RPMI7951 (cell line): Measurements from ENCODE around the gene GLRX. TPM values are rescaled to one million over a fixed set of nuclear protein-coding genes. Genes with fewer than 3 reads are reported as not detected.
A peak's percentile ranks its signal among the peaks of the same experiment; 100 is the strongest.
"Not testable (repeated sequence)": the region's sequence is repeated elsewhere in the genome, so short reads cannot be mapped to it uniquely, and the experiment has no call there.

Source experiments
- DNase-seq: peaks from one replicate; pipeline ENCODE4 v3.0.0-alpha.2; 2012; ENCODE audit warnings: low read depth
- total RNA-seq: library from RNA; depleted of rRNA; stranded (reverse); fragments of >200 nt; shearing (Covaris generic); gene quantifications from 2 replicates; pipeline ENCODE4 v1.2.3, GENCODE V29; 2014

The GLRX gene
- total RNA-seq, 1 experiment from 2014 or later = 27.0 TPM

GRCh38 chr5:95826949-95827891 is 4.7 kb upstream of the GLRX start:
- no peak for DNase-seq

GRCh38 chr5:95825495-95825894 is 3.0 kb upstream of the GLRX start:
- DNase-seq = no peak

GRCh38 chr5:95824747-95825146 is 2.2 kb upstream of the GLRX start:
- DNase-seq = no peak

- peak; percentile 92 for DNase-seq
Observed at GRCh38 chr5:95823738-95824609, 1.4 kb upstream of the GLRX start.

- DNase-seq = no peak
Observed at GRCh38 chr5:95823218-95823737, 752 bp upstream of the GLRX start.

GRCh38 chr5:95822043-95822541 is 434 bp downstream of the GLRX start:
- DNase-seq = peak; percentile 49

- DNase-seq = no peak
Observed at GRCh38 chr5:95821110-95822021, 1.2 kb downstream of the GLRX start.

GRCh38 chr5:95818181-95819147 is 4.1 kb downstream of the GLRX start:
- DNase-seq = no peak

GRCh38 chr5:95817430-95817829 is 5.1 kb downstream of the GLRX start:
- DNase-seq = no peak

GRCh38 chr5:95816776-95817175 is 5.8 kb downstream of the GLRX start:
- no peak for DNase-seq

- no peak for DNase-seq
Observed at GRCh38 chr5:95816341-95816740, 6.2 kb downstream of the GLRX start.

GRCh38 chr5:95815155-95815729 is 7.3 kb downstream of the GLRX start:
- DNase-seq = no peak

- DNase-seq = not testable (repeated sequence)
Observed at GRCh38 chr5:95813035-95813434, 9.5 kb downstream of the GLRX start.

GRCh38 chr5:95812074-95812471 is 10.5 kb downstream of the GLRX start:
- DNase-seq = no peak

GRCh38 chr5:95811461-95812073 is 11.0 kb downstream of the GLRX start:
- DNase-seq = not testable (repeated sequence)

- DNase-seq = not testable (repeated sequence)
Observed at GRCh38 chr5:95811126-95811423, 11.5 kb downstream of the GLRX start.

- no peak for DNase-seq
Observed at GRCh38 chr5:95810305-95811125, 12.0 kb downstream of the GLRX start.

GRCh38 chr5:95809414-95809960 is 13.0 kb downstream of the GLRX start:
- DNase-seq = peak; percentile 2
